Ureter (tissue), 1 donor: ENCODE measurements around the gene CCT2. TPM values are rescaled to one million over a fixed set of nuclear protein-coding genes. Genes with fewer than 3 reads are reported as not detected.

ENCODE experiments used
- DNase-seq: peaks from one replicate; pipeline ENCODE4 v3.0.0-alpha.2; 2020; ENCODE audit warnings: low spot score
- total RNA-seq: library from RNA; stranded (reverse); gene quantifications from one replicate; pipeline ENCODE4 v1.2.4, GENCODE V29; 2023
- donor health status: DM: yes; HTN: yes; CAD: no.

Gene CCT2
- total RNA-seq, 1 donor from 2014 or later, result 132 TPM

DNA sequence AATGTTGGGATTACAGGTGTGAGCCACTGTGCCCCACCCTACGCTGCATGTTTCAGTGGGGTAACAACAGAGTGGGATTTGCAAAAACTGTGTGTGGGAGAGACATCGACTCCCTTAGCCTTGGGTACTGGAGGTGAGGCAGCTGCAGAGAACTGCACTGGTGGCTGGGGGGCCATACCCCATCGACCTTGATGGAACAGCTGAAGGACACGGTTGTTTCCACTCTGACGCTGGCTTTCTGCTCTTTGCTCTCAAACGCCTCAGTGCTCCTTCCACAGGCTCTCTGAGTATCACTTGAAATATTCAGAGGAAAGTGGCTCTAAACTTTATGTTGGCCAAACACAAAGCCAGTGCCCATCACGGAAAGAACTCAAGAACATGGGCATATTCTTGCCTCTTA, 56.3 kb downstream of the CCT2 start:
- no peak for DNase-seq

DNA sequence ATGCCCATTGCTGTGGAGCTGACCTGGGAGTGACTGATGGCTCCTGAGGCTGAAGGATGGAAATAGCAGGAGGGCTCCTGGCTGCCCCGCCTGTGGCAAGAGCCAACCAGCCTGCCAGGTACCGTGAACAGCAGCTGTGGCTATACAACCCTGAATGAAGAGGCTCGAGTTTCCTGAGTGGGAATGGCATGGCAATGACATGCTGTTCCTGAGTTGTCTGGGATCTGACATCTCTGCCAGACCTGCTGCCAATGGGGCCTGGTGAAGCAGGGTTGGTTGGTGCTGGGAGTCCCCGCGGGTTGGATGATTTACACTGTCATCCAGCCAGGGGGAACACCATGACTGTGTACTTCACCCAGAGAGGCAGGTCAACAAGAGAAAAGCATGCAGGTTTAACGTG, 57.3 kb downstream of the CCT2 start:
- no peak for DNase-seq

DNA sequence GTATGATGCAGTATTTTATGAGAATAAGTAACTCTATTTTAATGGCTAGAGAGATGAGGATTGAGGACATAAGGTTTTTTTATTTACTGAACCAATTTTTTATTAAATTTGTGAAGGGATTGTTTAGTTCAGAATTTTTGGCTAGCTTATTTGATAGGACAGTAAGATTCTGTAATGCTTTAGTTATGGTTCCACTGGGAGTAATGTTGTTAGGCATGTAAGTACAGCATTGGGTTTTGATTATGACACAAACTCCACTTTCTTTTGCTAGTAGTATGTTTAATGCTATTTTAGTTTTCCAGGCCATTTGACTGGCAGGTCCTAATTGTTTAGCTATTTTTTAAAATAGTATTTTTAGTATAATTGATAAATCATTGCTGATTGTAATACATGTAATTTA, 59.3 kb downstream of the CCT2 start:
- no peak for DNase-seq

- DNase-seq, result no peak
These were observed 59.8 kb downstream of the CCT2 start for GRCh38 chr12:69645031-69645430.

DNA sequence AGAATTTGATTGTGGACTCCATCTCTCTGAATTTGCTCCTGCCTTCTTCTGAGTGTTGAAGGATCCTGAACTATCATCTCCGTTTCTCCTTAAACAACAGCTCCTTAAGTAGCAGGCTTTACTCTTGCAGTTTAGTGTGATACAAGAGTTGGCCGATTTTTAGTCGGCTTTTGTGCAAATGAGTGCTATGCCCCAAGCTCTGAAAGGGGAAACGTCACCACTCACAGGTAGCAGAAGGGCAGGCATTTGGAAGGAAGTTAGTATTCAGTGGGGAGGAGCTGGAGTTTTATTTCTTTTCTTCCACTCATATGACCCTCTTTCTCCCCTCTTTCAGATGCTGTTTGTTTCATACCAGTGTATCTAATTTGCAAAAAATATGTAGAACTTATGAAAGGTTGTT, 61.9 kb downstream of the CCT2 start:
- no peak for DNase-seq

GRCh38 chr12:69648476-69648875, 63.2 kb downstream of the CCT2 start:
- no peak for DNase-seq

GRCh38 chr12:69649529-69649928, 64.3 kb downstream of the CCT2 start:
- DNase-seq, result no peak

Other genes with a start within 250 kb of the CCT2 start
- 28.5 TPM for gene LYZ, start 237.1 kb upstream of the CCT2 start, total RNA-seq
- 12.5 TPM for gene YEATS4, start 225.7 kb upstream of the CCT2 start, total RNA-seq
- 38.2 TPM for gene FRS2, start 115.1 kb upstream of the CCT2 start, total RNA-seq
- gene LRRC10, start 25.4 kb downstream of the CCT2 start, total RNA-seq, result not detected
- gene BEST3, start 113.8 kb downstream of the CCT2 start, total RNA-seq, result not detected
- 19.4 TPM for gene RAB3IP, start 153.4 kb downstream of the CCT2 start, total RNA-seq
- gene MYRFL, start 239.8 kb downstream of the CCT2 start, total RNA-seq, result not detected